HG02885 (cell line): ENCODE results near the gene DDX31.

Experiments
- ATAC-seq: cut with Tn5 transposase; IDR thresholded peaks from one replicate; pipeline ENCODE4 v1.9.1; 2021; ENCODE audit warnings: mild to moderate bottlenecking; ENCODE audit not compliant: unreplicated experiment, poor library complexity

The DDX31 gene

GRCh38 chr9:132674485-132674884 is 4.7 kb upstream of the DDX31 start:
- no peak for ATAC-seq

- ATAC-seq, result no peak
Observed at GRCh38 chr9:132673355-132673754, 3.6 kb upstream of the DDX31 start.

GRCh38 chr9:132672413-132672690 is 2.6 kb upstream of the DDX31 start:
- no peak for ATAC-seq

GRCh38 chr9:132671620-132672412 is 2.0 kb upstream of the DDX31 start:
- no peak for ATAC-seq

- peak; percentile 16 for ATAC-seq
Observed at GRCh38 chr9:132670457-132671391, 941 bp upstream of the DDX31 start, which contains the start of gene GTF3C4. Gene GTF3C4 (plus strand): TSS chr9:132670464. CDS start chr9:132670599, 135 bp downstream.

- no peak for ATAC-seq
Observed at GRCh38 chr9:132669319-132669697, 475 bp downstream of the DDX31 start.

GRCh38 chr9:132663851-132664250 is 5.9 kb downstream of the DDX31 start:
- ATAC-seq, result no peak

GRCh38 chr9:132663117-132663516 is 6.7 kb downstream of the DDX31 start:
- ATAC-seq, result no peak

GRCh38 chr9:132662152-132662945 is 7.4 kb downstream of the DDX31 start:
- ATAC-seq, result no peak

- ATAC-seq, result no peak
Observed at GRCh38 chr9:132656299-132656698, 13.5 kb downstream of the DDX31 start.

GRCh38 chr9:132651259-132651658 is 18.5 kb downstream of the DDX31 start:
- no peak for ATAC-seq

GRCh38 chr9:132648685-132649084 is 21.1 kb downstream of the DDX31 start:
- no peak for ATAC-seq

GRCh38 chr9:132648283-132648682 is 21.5 kb downstream of the DDX31 start:
- no peak for ATAC-seq

- no peak for ATAC-seq
Observed at GRCh38 chr9:132647806-132648205, 22.0 kb downstream of the DDX31 start.

GRCh38 chr9:132647355-132647754 is 22.4 kb downstream of the DDX31 start:
- ATAC-seq, result no peak

GRCh38 chr9:132646726-132647125 is 23.1 kb downstream of the DDX31 start:
- ATAC-seq, result no peak

GRCh38 chr9:132645711-132646110 is 24.1 kb downstream of the DDX31 start:
- ATAC-seq, result no peak

GRCh38 chr9:132645306-132645705 is 24.5 kb downstream of the DDX31 start:
- ATAC-seq, result no peak

- ATAC-seq, result no peak
Observed at GRCh38 chr9:132644251-132644650, 25.5 kb downstream of the DDX31 start.

- no peak for ATAC-seq
Observed at GRCh38 chr9:132641216-132641615, 28.6 kb downstream of the DDX31 start.

- ATAC-seq, result no peak
Observed at GRCh38 chr9:132639322-132639721, 30.5 kb downstream of the DDX31 start.
